Activated naive CD8-positive, alpha-beta T cell treated with anti-CD3 and anti-CD28 coated beads, Interleukin-2, amount 10 ng/mL, durations not matched to agents 7 days and 5 days (primary cell): ENCODE results near the gene CFDP1. TPM values are rescaled to one million over a fixed set of nuclear protein-coding genes. Genes with fewer than 3 reads are reported as not detected.

Source experiments
- ATAC-seq: fragments of 150-1000 bp; cut with Tn5 transposase; one replicate; pipeline ENCODE4 v1.10.0; 2021; ENCODE audit warnings: low read depth, moderate library complexity
- POLR2A ChIA-PET: fragments of 350-600 bp; sonication (Branson Sonifier 250); formaldehyde crosslinking; loops from one replicate; lab custom pipeline; 2021; ENCODE audit warnings: antibody characterized with exemption; lab: Charles Lee
- DNase-seq: peaks from one replicate; pipeline ENCODE4 v3.0.0; 2021
- H3K27ac Mint-ChIP-seq: one replicate; pipeline ENCODE4 v1.8.0; 2022; ENCODE audit warnings: mild to moderate bottlenecking, mixed read lengths
- H3K27me3 Mint-ChIP-seq: one replicate; pipeline ENCODE4 v1.8.0; 2022; ENCODE audit warnings: mild to moderate bottlenecking, moderate library complexity, mixed read lengths
- H3K36me3 Mint-ChIP-seq: one replicate; pipeline ENCODE4 v1.8.0; 2021; ENCODE audit warnings: mild to moderate bottlenecking, mixed read lengths
- H3K4me1 Mint-ChIP-seq: one replicate; pipeline ENCODE4 v1.8.0; 2021; ENCODE audit warnings: mixed read lengths
- H3K4me3 Mint-ChIP-seq: one replicate; pipeline ENCODE4 v1.8.0; 2022; ENCODE audit warnings: mild to moderate bottlenecking, moderate library complexity, mixed read lengths
- H3K9me3 Mint-ChIP-seq: one replicate; pipeline ENCODE4 v1.8.0; 2021; ENCODE audit warnings: mixed read lengths
- total RNA-seq, 2 experiments: library from RNA; stranded (reverse); gene quantifications; one replicate each; pipeline ENCODE4 v1.2.3, GENCODE V29; 2021

CFDP1 gene
- total RNA-seq, 2 experiments from 2014 or later: 47.8 to 49.4 TPM

- H3K4me1 Mint-ChIP-seq: no peaks in the 10 kb centered on the region
- ATAC-seq (no peak), DNase-seq (no peak)
- H3K27ac Mint-ChIP-seq: no peak overlapping the region
- H3K9me3 Mint-ChIP-seq: no peaks in the 10 kb centered on the region
- POLR2A ChIA-PET: no interaction called here
- H3K36me3 Mint-ChIP-seq: no peaks in the 10 kb centered on the region
- H3K27me3 Mint-ChIP-seq: peaks cover 65% of the 10 kb centered on the region
- no peak overlapping the region for H3K4me3 Mint-ChIP-seq
Measured at GRCh38 chr16:75262104-75262799, 171.1 kb downstream of the CFDP1 start.

- ATAC-seq (no peak), DNase-seq (no peak)
- Mint-ChIP-seq H3K27ac (no peak overlapping the region), H3K36me3 (no peaks in the 10 kb centered on the region), H3K9me3 (no peaks in the 10 kb centered on the region), H3K4me1 (no peaks in the 10 kb centered on the region), H3K4me3 (no peak overlapping the region), H3K27me3 (peaks cover 60% of the 10 kb centered on the region)
- POLR2A ChIA-PET: no interaction called here
Measured at GRCh38 chr16:75261590-75262078, 171.7 kb downstream of the CFDP1 start.

DNA sequence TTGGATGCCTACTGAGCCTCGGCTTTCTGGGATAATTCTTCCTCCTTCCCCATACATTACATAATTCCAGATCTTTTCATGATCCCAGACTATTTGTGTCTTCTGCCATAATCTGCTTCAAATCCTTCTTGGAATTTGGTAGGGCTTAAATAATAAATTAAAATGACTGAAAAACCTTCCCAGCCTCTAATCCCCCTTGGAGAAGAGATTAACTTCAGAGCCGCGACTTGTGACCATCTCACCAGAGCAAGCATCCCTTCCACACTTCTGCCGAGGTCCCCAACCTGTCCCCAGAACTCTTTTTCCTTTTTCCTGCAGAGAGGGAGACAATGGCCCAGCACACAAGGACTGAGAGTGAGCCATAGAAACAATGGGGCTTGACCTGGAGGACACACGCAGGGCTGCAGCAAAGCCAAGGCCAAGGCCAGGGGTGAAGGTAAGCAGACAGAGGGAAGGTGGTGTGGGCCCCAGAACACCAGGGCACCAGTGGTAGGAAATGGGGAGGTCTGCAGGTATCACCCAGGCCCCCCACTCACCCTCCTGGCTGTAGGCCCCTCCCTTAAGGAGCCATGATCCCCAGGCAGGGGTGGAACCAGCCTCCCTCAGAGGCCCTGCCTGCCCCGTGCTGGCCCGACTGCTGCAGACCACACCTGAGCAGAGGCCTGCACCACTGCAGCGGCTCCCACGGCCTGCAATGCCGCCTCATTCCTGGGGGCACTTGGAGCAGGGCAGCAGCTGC lies 172.3 kb downstream of the CFDP1 start:
- Mint-ChIP-seq H3K4me3 (no peak overlapping the region), H3K27me3 (peaks cover 54% of the 10 kb centered on the region), H3K27ac (no peak overlapping the region), H3K9me3 (no peaks in the 10 kb centered on the region), H3K36me3 (no peaks in the 10 kb centered on the region), H3K4me1 (no peaks in the 10 kb centered on the region)
- POLR2A ChIA-PET: no interaction called here
- DNase-seq: no peak
- ATAC-seq: no peak

GRCh38 chr16:75258807-75259141 lies 174.5 kb downstream of the CFDP1 start:
- ATAC-seq (no peak), DNase-seq (no peak)
- Mint-ChIP-seq H3K4me3 (no peak overlapping the region), H3K4me1 (no peaks in the 10 kb centered on the region), H3K27me3 (peaks cover 57% of the 10 kb centered on the region), H3K36me3 (no peaks in the 10 kb centered on the region), H3K9me3 (no peaks in the 10 kb centered on the region), H3K27ac (no peak overlapping the region)
- POLR2A ChIA-PET: no interaction called here

GRCh38 chr16:75257886-75258806 lies 175.2 kb downstream of the CFDP1 start:
- Mint-ChIP-seq H3K27ac (no peak overlapping the region), H3K4me1 (no peaks in the 10 kb centered on the region), H3K27me3 (peaks cover 54% of the 10 kb centered on the region), H3K4me3 (no peak overlapping the region), H3K36me3 (no peaks in the 10 kb centered on the region), H3K9me3 (no peaks in the 10 kb centered on the region)
- POLR2A ChIA-PET: no interaction called here
- DNase-seq (no peak), ATAC-seq (no peak)

DNA sequence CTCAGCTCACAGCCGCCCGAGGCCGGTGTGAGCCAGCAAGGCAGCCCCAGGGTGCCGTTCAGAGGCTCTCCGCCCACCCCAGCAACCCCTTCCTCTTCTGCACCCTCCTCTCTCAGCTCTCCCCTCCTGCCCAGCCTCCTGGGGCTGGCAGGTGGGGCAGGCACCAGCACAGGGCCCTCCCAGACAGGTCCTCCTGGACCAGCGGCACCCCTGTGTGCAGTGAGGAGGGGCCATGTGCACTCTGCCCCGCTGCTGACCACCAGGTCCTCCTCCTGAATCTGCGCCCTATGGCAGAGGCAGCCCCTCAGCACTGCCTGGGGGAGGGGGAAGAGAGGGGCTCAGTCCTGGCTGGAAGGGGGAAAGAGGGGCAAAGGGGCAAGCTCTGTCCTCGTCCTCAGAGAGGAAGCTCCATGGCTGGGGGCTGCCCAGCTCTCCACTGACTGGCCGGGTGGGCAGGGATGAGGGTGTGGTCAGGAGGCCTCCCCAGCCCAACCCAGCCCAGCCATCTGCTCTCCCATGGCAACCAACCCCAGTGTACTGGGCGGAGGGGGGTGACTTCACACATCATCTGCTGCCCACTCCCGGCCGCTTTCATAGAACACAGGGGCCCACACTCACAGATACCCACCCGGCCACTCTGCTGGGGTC lies 176.5 kb downstream of the CFDP1 start:
- H3K27me3 Mint-ChIP-seq: peaks cover 54% of the 10 kb centered on the region
- peaks cover under 1% of the 10 kb centered on the region for H3K4me1 Mint-ChIP-seq
- POLR2A ChIA-PET: no interaction called here
- ATAC-seq (no peak), DNase-seq (no peak)
- no peaks in the 10 kb centered on the region for H3K36me3 Mint-ChIP-seq
- no peak overlapping the region for H3K27ac Mint-ChIP-seq
- H3K9me3 Mint-ChIP-seq: no peaks in the 10 kb centered on the region
- no peak overlapping the region for H3K4me3 Mint-ChIP-seq

DNA sequence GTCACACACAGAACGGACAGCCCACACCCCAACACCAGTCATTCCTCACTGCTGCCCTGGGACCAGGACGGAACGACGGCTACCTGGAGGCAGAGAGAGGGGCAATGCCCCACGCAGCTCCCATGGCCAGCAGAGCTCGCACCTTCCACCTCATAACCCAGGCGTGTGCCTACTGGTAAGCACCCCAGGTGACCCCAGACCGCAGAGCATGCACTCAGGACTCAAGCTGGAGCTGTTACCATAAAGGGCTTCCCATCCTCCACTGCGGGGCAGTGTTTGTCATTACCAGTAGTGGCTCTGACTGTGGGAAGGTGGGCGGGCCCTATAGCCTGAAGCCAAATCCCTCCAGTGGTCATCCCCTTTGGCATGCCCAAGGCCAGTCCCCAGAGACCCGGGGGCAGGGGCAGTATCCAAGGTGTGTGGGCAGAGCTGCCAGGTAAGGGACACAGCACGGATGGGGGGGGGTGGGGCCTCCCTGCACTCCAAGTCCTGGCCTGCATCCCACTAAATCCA lies 177.2 kb downstream of the CFDP1 start:
- no peak for DNase-seq
- POLR2A ChIA-PET: no interaction called here
- Mint-ChIP-seq H3K4me3 (no peak overlapping the region), H3K36me3 (no peaks in the 10 kb centered on the region), H3K4me1 (peaks cover 2% of the 10 kb centered on the region), H3K9me3 (no peaks in the 10 kb centered on the region), H3K27me3 (peaks cover 56% of the 10 kb centered on the region), H3K27ac (no peak overlapping the region)
- ATAC-seq: no peak

DNA sequence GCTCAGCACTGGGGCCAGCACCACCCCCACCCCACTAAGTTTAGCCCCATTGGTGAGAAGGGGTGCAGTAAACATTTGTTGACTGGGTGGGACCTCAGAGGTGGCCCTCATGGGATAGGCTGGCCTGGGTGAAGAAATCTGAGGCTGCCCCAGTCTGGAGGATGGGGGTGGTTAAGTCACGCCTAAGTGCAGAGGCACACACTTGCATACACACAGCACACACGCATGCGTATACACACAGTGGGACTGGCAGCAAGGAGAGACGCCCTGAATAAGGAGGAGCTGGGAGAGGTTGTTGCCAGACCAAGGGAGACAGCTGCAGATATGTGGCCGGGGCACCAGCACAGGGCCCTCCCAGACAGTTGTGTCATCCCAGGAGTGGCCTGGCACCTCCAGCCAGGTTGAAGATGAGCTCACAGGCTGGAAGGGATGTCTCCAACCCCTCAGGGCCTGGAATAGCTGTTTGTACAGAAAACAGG lies 178.9 kb downstream of the CFDP1 start:
- ATAC-seq: no peak
- Mint-ChIP-seq H3K27ac (no peak overlapping the region), H3K36me3 (no peaks in the 10 kb centered on the region), H3K9me3 (no peaks in the 10 kb centered on the region), H3K4me1 (peaks cover 4% of the 10 kb centered on the region), H3K27me3 (peaks cover 57% of the 10 kb centered on the region), H3K4me3 (no peak overlapping the region)
- POLR2A ChIA-PET: no interaction called here
- no peak for DNase-seq

GRCh38 chr16:75252946-75253911 lies 180.1 kb downstream of the CFDP1 start:
- H3K4me3 Mint-ChIP-seq: no peak overlapping the region
- peaks cover 55% of the 10 kb centered on the region for H3K27me3 Mint-ChIP-seq
- DNase-seq: no peak
- H3K27ac Mint-ChIP-seq: no peak overlapping the region
- peaks cover 4% of the 10 kb centered on the region for H3K4me1 Mint-ChIP-seq
- no peaks in the 10 kb centered on the region for H3K36me3 Mint-ChIP-seq
- no peaks in the 10 kb centered on the region for H3K9me3 Mint-ChIP-seq
- no peak for ATAC-seq
- POLR2A ChIA-PET: no interaction called here

DNA sequence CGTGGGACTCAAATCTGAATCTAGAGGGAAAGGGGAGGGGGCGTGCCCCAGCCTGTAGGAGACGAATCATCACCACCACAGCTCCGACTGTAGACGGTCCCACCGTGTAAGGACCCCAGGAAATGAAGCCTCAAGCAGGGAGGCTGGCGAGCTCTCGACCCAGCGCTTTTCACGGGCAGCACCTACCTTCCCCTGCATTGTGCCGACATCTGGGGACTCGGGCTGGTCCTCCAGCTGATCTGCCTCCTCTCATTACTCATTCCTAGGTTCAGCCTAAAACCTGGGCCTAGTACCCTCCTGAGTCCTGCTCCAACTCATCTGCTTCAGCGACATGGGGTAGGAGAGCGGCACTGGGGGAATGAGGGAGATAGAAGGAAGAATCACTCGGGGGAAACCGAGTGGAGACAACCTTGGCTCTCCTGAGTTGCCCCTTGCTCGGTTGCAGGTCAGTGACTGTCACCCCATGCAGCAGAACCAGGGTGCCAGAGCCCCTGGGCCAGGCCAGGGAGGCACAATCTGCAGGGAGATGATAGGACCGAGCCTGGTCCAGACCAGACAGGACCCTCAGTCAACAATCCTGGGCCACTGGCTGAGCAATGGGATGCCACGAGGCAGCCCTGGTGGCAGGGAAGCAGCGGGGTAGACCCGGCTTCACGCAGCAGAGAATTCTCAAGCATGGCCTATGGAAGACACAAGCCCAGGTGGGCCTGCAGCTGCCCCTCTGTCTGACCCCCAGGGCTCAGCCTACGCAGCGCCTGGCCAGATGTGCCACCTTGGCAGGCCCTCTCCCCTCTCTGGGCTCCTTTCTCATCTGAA lies 181.0 kb downstream of the CFDP1 start:
- no peak overlapping the region for H3K27ac Mint-ChIP-seq
- H3K9me3 Mint-ChIP-seq: no peaks in the 10 kb centered on the region
- POLR2A ChIA-PET: no interaction called here
- peaks cover 4% of the 10 kb centered on the region for H3K4me1 Mint-ChIP-seq
- no peak for ATAC-seq
- H3K27me3 Mint-ChIP-seq: peaks cover 49% of the 10 kb centered on the region
- H3K4me3 Mint-ChIP-seq: peak overlapping the region; percentile 37
- DNase-seq: no peak
- H3K36me3 Mint-ChIP-seq: no peaks in the 10 kb centered on the region

DNA sequence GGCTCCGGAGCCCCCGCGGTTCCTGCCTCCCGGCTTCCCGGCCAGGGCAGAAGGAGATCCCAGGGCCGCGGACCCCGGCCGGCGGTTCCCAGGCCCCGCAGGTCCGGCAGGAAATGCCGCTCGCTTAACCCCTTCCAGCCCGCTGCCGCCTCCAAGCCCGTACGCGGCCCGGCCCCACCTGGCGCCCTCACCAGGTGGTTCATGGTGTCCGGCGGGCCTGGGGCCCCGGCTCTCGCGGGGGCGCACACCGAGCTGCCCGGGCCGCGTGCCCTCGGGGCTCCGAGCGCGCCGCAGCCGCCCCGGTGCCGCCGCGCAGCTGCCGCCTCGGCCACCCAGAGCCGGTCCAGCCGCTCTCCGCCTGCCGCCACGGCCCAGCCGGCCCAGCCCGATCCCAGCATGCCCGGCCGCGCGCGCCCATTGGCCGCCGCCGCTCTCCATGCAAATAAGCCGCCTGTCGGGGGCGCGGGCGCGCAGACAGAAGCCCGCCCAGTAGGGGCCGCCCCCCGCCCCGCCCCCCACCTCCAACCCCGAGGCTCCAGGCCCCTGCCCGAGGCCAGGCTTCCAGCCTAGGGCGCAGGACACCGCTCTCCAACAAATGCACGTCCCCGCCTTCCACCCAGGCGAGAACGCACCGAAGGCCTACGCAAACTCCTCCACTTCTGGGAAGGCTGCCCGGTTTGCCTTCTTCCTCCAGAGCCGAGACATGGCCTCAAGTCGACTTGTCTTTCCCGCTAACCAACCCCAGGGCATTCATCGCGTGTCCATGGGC lies 181.8 kb downstream of the CFDP1 start, which contains the start of gene BCAR1:
BCAR1 (minus strand) TSS at position 345 of the 769 bp plus-strand sequence; CDS start at position 203, 142 bp downstream.
- no peak within 1 kb of the TSS for H3K27ac Mint-ChIP-seq
- peak within 1 kb of the TSS; percentile 37 for H3K4me3 Mint-ChIP-seq
- POLR2A ChIA-PET: no interaction called here
- ATAC-seq (peak; percentile 46), DNase-seq (no peak)
- H3K36me3 Mint-ChIP-seq: no peaks in the 10 kb centered on the region
- no peaks in the 10 kb centered on the region for H3K9me3 Mint-ChIP-seq
- H3K4me1 Mint-ChIP-seq: peaks cover 4% of the 10 kb centered on the region
- H3K27me3 Mint-ChIP-seq: peaks cover 49% of the 10 kb centered on the region
